Rectal smooth muscle tissue (tissue), 1 donor: ENCODE measurements around the gene CRYBG1.

Experiments
- H3K27ac ChIP-seq: one replicate; pipeline ENCODE4 v1.7.0; 2013; ENCODE audit warnings: low read depth, low read length, inconsistent platforms
- H3K27me3 ChIP-seq: one replicate; pipeline ENCODE4 v1.7.0; 2013; ENCODE audit warnings: low read length; ENCODE audit not compliant: control insufficient read depth, insufficient read depth
- H3K36me3 ChIP-seq: one replicate; pipeline ENCODE4 v1.7.0; 2013; ENCODE audit warnings: low read length; ENCODE audit not compliant: control insufficient read depth, insufficient read depth
- H3K4me1 ChIP-seq: one replicate; pipeline ENCODE4 v1.7.0; 2013; ENCODE audit warnings: low read length; ENCODE audit not compliant: control insufficient read depth, insufficient read depth
- H3K4me3 ChIP-seq: one replicate; pipeline ENCODE4 v1.7.0; 2013; ENCODE audit warnings: low read length
- H3K9ac ChIP-seq: one replicate; pipeline ENCODE4 v1.7.0; 2013; ENCODE audit warnings: low read length

Gene CRYBG1

DNA sequence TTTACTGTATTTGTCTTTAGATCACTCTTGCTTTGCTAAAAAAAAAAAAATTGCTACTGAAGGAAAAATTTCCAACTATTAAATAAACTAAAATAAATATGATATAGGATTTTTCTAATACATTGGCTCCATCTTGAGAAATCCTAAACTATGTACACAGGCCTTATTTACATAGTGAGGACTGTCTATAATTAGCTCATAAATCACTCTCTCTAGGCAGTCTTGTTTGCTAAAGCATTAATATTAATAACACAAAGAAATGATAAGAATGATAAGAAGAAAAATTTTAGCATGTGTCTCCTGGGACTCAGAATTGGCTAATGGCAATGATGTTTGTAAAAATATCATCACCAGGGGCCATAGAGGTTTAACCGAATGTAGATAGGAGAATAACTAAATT, 13.3 kb upstream of the CRYBG1 start:
- H3K27me3 ChIP-seq = no peaks in the 10 kb centered on the region
- H3K27ac ChIP-seq = no peak overlapping the region

DNA sequence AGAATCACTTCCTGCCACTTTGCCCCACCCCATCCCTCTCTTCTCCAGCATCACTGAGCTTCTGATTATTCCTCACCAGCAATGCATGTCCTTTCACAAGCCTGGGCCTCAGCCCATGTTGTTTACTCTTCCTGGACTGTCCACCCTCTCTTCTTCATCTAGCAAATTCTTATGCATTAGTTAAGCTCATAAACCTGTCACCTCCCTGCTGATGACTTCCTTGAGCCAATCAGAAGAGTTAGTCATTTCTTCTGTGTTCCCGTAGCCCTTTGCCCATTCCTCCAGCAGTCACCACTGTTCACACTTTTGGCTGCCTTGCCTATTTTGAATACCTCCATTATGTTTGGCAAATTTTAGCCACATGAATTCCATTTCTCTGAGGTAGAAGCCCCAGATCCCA, 4.1 kb upstream of the CRYBG1 start:
- Histone ChIP-seq H3K27me3 (peaks cover 8% of the 10 kb centered on the region), H3K36me3 (no peaks in the 10 kb centered on the region), H3K27ac (no peak overlapping the region), H3K4me1 (no peaks in the 10 kb centered on the region), H3K4me3 (no peak overlapping the region), H3K9ac (no peak overlapping the region)

More for the DNA sequence above, 13.3 kb upstream of the CRYBG1 start:
- no peak overlapping the region for H3K9ac ChIP-seq
- no peaks in the 10 kb centered on the region for H3K4me1 ChIP-seq
- no peak overlapping the region for H3K4me3 ChIP-seq
- H3K36me3 ChIP-seq = no peaks in the 10 kb centered on the region

DNA sequence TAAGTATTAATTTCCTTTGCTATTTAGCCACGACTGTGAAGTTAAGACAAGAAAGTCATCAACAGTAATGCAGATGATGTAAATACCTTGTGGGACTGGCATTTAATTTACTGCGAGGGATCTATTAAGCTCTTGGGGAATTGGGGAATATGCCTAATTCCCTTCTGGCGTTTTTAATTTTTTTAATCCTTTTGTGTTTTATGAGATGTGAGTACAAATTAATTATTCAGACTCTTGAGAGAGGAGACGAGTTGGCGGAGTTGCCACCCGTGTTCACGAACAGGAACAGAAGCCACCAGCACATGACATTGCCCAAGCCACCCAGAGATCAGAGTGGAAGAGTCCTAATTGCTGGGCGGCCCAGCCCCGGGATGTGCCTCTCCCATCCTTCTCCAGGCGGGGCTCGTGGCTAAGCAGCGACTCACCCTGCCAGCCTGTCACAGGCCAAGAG, 533 bp upstream of the CRYBG1 start:
- peak overlapping the region; percentile 78 for H3K4me3 ChIP-seq
- H3K9ac ChIP-seq = no peak overlapping the region
- H3K4me1 ChIP-seq = no peaks in the 10 kb centered on the region
- H3K36me3 ChIP-seq = no peaks in the 10 kb centered on the region
- H3K27ac ChIP-seq = no peak overlapping the region
- H3K27me3 ChIP-seq = peaks cover 8% of the 10 kb centered on the region

GRCh38 chr6:106360989-106361430, 493 bp downstream of the CRYBG1 start:
- Histone ChIP-seq H3K27me3 (peaks cover 8% of the 10 kb centered on the region), H3K9ac (no peak overlapping the region)

GRCh38 chr6:106363401-106364138, 3.1 kb downstream of the CRYBG1 start:
- Histone ChIP-seq H3K9ac (no peak overlapping the region), H3K4me1 (no peaks in the 10 kb centered on the region), H3K27ac (no peak overlapping the region), H3K27me3 (peaks cover 4% of the 10 kb centered on the region), H3K4me3 (no peak overlapping the region), H3K36me3 (no peaks in the 10 kb centered on the region)

More at GRCh38 chr6:106360989-106361430, 493 bp downstream of the CRYBG1 start:
- Histone ChIP-seq H3K4me1 (no peaks in the 10 kb centered on the region), H3K36me3 (no peaks in the 10 kb centered on the region), H3K4me3 (peak overlapping the region; percentile 78), H3K27ac (no peak overlapping the region)

DNA sequence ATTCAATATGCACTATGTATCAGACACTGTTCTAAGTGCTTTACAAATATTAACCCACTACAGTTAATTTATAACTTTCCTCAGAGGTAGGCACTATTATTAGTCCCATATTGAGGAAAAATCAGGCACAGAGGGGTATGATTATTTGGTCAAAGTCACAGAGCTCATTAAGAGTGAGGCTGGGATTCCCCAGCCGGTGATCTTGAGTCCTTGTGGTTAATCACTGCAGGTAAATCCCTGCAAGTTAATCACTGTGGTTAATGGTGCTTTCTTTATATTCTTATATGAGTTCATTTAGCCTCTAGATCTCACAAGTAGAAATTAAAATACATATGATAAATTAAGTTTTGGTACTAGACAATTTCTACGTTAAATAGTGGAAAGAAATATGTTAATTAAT, 9.2 kb downstream of the CRYBG1 start:
- Histone ChIP-seq H3K27ac (no peak overlapping the region), H3K27me3 (no peaks in the 10 kb centered on the region), H3K4me3 (no peak overlapping the region), H3K9ac (no peak overlapping the region), H3K4me1 (peaks cover 2% of the 10 kb centered on the region), H3K36me3 (no peaks in the 10 kb centered on the region)

DNA sequence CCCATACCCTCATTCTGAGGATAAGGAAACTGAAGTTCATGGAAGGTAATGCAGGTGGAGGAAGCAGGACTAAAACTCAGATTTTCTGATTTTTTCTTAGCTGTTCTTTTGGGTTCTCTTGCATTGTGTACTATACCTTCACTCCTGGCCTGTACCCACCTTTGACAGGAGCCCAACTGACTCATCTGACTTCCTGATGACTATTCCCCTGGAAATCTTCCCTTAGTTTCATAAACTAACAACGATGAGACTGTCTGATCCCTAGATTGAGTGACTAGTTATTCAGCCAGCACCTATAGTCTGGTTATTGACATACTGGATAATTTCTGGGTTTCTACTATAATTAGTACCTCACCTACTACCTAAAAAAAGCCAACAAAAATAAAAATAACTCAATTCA, 10.1 kb downstream of the CRYBG1 start:
- H3K4me3 ChIP-seq = no peak overlapping the region
- peak overlapping the region; percentile 10 for H3K27ac ChIP-seq
- H3K9ac ChIP-seq = no peak overlapping the region
- no peaks in the 10 kb centered on the region for H3K36me3 ChIP-seq
- H3K27me3 ChIP-seq = no peaks in the 10 kb centered on the region
- H3K4me1 ChIP-seq = peaks cover 2% of the 10 kb centered on the region

- no peak overlapping the region for H3K27ac ChIP-seq
- H3K4me1 ChIP-seq = peaks cover 4% of the 10 kb centered on the region
- no peak overlapping the region for H3K4me3 ChIP-seq
- H3K9ac ChIP-seq = no peak overlapping the region
- H3K36me3 ChIP-seq = no peaks in the 10 kb centered on the region
- H3K27me3 ChIP-seq = no peaks in the 10 kb centered on the region
Observed at GRCh38 chr6:106372838-106373501, 12.5 kb downstream of the CRYBG1 start.

- Histone ChIP-seq H3K36me3 (no peaks in the 10 kb centered on the region), H3K27me3 (no peaks in the 10 kb centered on the region), H3K27ac (no peak overlapping the region), H3K4me3 (no peak overlapping the region), H3K4me1 (peaks cover 4% of the 10 kb centered on the region), H3K9ac (no peak overlapping the region)
Observed at GRCh38 chr6:106373502-106374239, 13.2 kb downstream of the CRYBG1 start.

DNA sequence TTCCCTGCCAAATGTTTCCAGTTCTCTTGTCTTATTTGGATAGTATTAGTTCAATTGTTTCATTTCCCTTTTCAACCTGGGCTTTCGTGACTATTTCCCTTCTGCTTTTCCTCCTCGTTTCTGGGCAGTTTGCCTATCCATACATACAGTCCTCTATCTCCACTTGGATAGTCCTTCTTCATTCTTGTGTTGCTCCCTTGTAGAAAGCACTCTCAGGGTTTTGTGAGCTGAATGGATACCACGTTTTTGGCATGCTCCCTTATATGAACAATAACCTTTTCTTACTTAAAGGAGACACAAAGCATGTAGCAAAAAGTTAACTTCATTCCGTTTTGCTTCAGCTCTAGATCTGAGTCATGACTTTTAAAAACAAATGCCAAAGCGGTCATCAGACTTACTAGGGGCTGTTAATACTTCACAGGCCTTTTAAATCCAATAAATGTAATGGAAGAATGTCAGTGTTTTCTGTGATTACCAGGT, 16.6 kb downstream of the CRYBG1 start:
- Histone ChIP-seq H3K9ac (no peak overlapping the region), H3K36me3 (no peaks in the 10 kb centered on the region)

GRCh38 chr6:106379951-106380350, 19.4 kb downstream of the CRYBG1 start:
- peaks cover 2% of the 10 kb centered on the region for H3K4me1 ChIP-seq
- H3K4me3 ChIP-seq = no peak overlapping the region
- no peak overlapping the region for H3K27ac ChIP-seq
- H3K36me3 ChIP-seq = no peaks in the 10 kb centered on the region
- no peaks in the 10 kb centered on the region for H3K27me3 ChIP-seq
- H3K9ac ChIP-seq = no peak overlapping the region

More for the DNA sequence above, 16.6 kb downstream of the CRYBG1 start:
- Histone ChIP-seq H3K4me1 (peaks cover 2% of the 10 kb centered on the region), H3K27me3 (no peaks in the 10 kb centered on the region), H3K4me3 (no peak overlapping the region), H3K27ac (peak overlapping the region; percentile 49)

DNA sequence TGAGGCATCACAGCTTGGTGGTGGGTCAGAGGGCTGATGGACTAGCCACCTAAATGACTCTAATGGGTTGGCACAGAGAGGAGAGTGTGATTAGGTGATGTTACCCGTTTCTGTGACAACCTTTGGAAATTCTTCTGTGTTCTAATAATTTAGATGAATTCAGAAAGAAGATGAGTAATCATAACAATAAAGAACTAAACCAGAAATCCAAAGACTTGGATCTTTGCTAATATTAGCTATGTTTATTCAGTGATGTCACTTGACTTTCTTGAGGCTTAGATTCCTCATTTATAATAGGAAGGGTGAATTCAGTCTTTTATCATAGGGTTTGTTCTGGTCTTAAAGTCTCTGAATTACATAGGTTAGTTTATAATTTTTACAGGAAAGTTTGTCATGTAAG, 19.9 kb downstream of the CRYBG1 start:
- H3K27ac ChIP-seq = no peak overlapping the region
- no peak overlapping the region for H3K4me3 ChIP-seq
- peaks cover 2% of the 10 kb centered on the region for H3K4me1 ChIP-seq
- H3K9ac ChIP-seq = no peak overlapping the region
- H3K36me3 ChIP-seq = no peaks in the 10 kb centered on the region
- H3K27me3 ChIP-seq = no peaks in the 10 kb centered on the region
